GM23248 (cell line): ENCODE measurements around the gene ZNF333.
"Not testable (repeated sequence)": the region's sequence is repeated elsewhere in the genome, so short reads cannot be mapped to it uniquely, and the experiment has no call there.

Experiments
- EZH2 ChIP-seq: fragments of 200-600 bp; sonication (generic); IDR thresholded peaks from 2 replicates; pipeline ENCODE4 v1.6.1; 2018; ENCODE audit warnings: antibody characterized with exemption, mild to moderate bottlenecking; ENCODE audit not compliant: insufficient read depth, poor library complexity, severe bottlenecking
- EZH2phosphoT487 ChIP-seq: fragments of 200-600 bp; sonication (generic); IDR thresholded peaks from 2 replicates; pipeline ENCODE4 v1.6.1; 2018; ENCODE audit warnings: antibody characterized with exemption, moderate library complexity, mild to moderate bottlenecking, low read depth; ENCODE audit not compliant: insufficient read depth

- not testable (repeated sequence) for TF ChIP-seq EZH2phosphoT487, EZH2
Measured at GRCh38 chr19:14780622-14781225, 90.9 kb downstream of the ZNF333 start.
